Esophagus (tissue), 2 donors: ENCODE measurements around the gene NAXD. TPM values are rescaled to one million over a fixed set of nuclear protein-coding genes. Genes with fewer than 3 reads are reported as not detected.

Experiments
- H3K27ac ChIP-seq, 2 donors: one replicate each; pipeline ENCODE4 v1.5.1; 2013; ENCODE audit warnings: low read depth in 2 of 2, mild to moderate bottlenecking in 2 of 2, inconsistent platforms in 1 of 2, low read length in 1 of 2, moderate library complexity in 1 of 2
- H3K27me3 ChIP-seq, 2 donors: one replicate each; pipeline ENCODE4 v1.6.1; 2013; ENCODE audit warnings: low read length in 2 of 2, control low read depth in 1 of 2, mild to moderate bottlenecking in 1 of 2; ENCODE audit not compliant: insufficient read depth in 2 of 2, control insufficient read depth in 1 of 2
- H3K36me3 ChIP-seq, 2 donors: one replicate each; pipeline ENCODE4 v1.6.1; 2013; ENCODE audit warnings: low read length in 1 of 2; ENCODE audit not compliant: control insufficient read depth in 2 of 2, insufficient read depth in 2 of 2
- H3K4me1 ChIP-seq, 2 donors: one replicate each; pipeline ENCODE4 v1.6.1; 2013; ENCODE audit warnings: low read length in 1 of 2; ENCODE audit not compliant: control insufficient read depth in 2 of 2, insufficient read depth in 2 of 2
- H3K4me3 ChIP-seq, 2 donors: one replicate each; pipeline ENCODE4 v1.5.1; 2013; ENCODE audit warnings: low read length in 2 of 2, mild to moderate bottlenecking in 2 of 2, low read depth in 1 of 2, moderate library complexity in 1 of 2
- H3K9me3 ChIP-seq, 2 donors: one replicate each; pipeline ENCODE4 v1.6.1; 2013; ENCODE audit warnings: mild to moderate bottlenecking in 2 of 2, low read depth in 1 of 2, low read length in 1 of 2, moderate library complexity in 1 of 2; ENCODE audit not compliant: control insufficient read depth in 2 of 2, insufficient read depth in 1 of 2
- WGBS, 2 donors: extraction: QIAGEN DNeasy Blood & Tissue Kit; methylation state at CpG; one replicate each; pipeline ENCODE4 v1.1.7; 2013; 5-methylcytosine and 5-hydroxymethylcytosine counted together
- polyA plus RNA-seq, 2 donors: library from polyadenylated mRNA; stranded (reverse); fragments of 200-250 nt; gene quantifications; one replicate each; pipeline ENCODE4 v1.2.3, GENCODE V29; 2013
- donor health status: healthy with polysubstance abuse.
- donor health status: Bipolar disorder and iron deficiency.

NAXD gene
- polyA plus RNA-seq, 2 donors: 26.3 to 28.7 TPM

- Histone ChIP-seq H3K9me3 (peaks cover 0 to 3% of the 10 kb centered on the region in 2 donors), H3K4me3 (no peak overlapping the region), H3K27ac (no peak overlapping the region), H3K27me3 (no peaks in the 10 kb centered on the region), H3K4me1 (peaks cover 2 to 9% of the 10 kb centered on the region in 2 donors), H3K36me3 (peaks cover 20 to 56% of the 10 kb centered on the region in 2 donors)
- WGBS, 2 donors: 94 to 96% methylated on average over 19 of the region's 19 CpGs
Observed at GRCh38 chr13:110634558-110634957, 19.2 kb downstream of the NAXD start.

- Histone ChIP-seq H3K27me3 (no peaks in the 10 kb centered on the region), H3K36me3 (peaks cover 20 to 62% of the 10 kb centered on the region in 2 donors), H3K4me1 (peaks cover 2 to 9% of the 10 kb centered on the region in 2 donors), H3K27ac (no peak overlapping the region), H3K9me3 (peaks cover 0 to 3% of the 10 kb centered on the region in 2 donors), H3K4me3 (no peak overlapping the region)
- WGBS, 2 donors: 88 to 89% methylated on average over 19 of the region's 19 CpGs
Observed at GRCh38 chr13:110635405-110636002, 20.2 kb downstream of the NAXD start.

GRCh38 chr13:110636053-110636475, 20.7 kb downstream of the NAXD start:
- Histone ChIP-seq H3K27me3 (no peaks in the 10 kb centered on the region), H3K4me3 (no peak overlapping the region), H3K9me3 (peaks cover 0 to 3% of the 10 kb centered on the region in 2 donors), H3K36me3 (peaks cover 21 to 63% of the 10 kb centered on the region in 2 donors), H3K4me1 (peaks cover 2 to 9% of the 10 kb centered on the region in 2 donors), H3K27ac (no peak overlapping the region)
- 82 to 90% methylated on average over 16 of the region's 16 CpGs for WGBS, 2 donors

- Histone ChIP-seq H3K27me3 (no peaks in the 10 kb centered on the region), H3K36me3 (peaks cover 28 to 69% of the 10 kb centered on the region in 2 donors), H3K4me1 (peaks cover 0 to 9% of the 10 kb centered on the region in 2 donors), H3K9me3 (peaks cover 0 to 3% of the 10 kb centered on the region in 2 donors), H3K27ac (no peak overlapping the region), H3K4me3 (no peak overlapping the region)
- 69 to 73% methylated on average over 14 of the region's 14 CpGs for WGBS, 2 donors
Observed at GRCh38 chr13:110636701-110637201, 21.4 kb downstream of the NAXD start.

GRCh38 chr13:110637275-110637674, 21.9 kb downstream of the NAXD start:
- Histone ChIP-seq H3K36me3 (peaks cover 28 to 70% of the 10 kb centered on the region in 2 donors), H3K27ac (no peak overlapping the region)
- 89 to 90% methylated on average over 6 of the region's 6 CpGs for WGBS, 2 donors

GRCh38 chr13:110637747-110638146, 22.4 kb downstream of the NAXD start:
- no peak overlapping the region for H3K27ac ChIP-seq
- no peak overlapping the region for H3K4me3 ChIP-seq
- H3K4me1 ChIP-seq: peaks cover 0 to 9% of the 10 kb centered on the region in 2 donors
- H3K36me3 ChIP-seq: peaks cover 28 to 74% of the 10 kb centered on the region in 2 donors
- peaks cover 0 to 3% of the 10 kb centered on the region in 2 donors for H3K9me3 ChIP-seq
- WGBS, 2 donors: 73 to 77% methylated on average over 6 of the region's 6 CpGs
- no peaks in the 10 kb centered on the region for H3K27me3 ChIP-seq

More at GRCh38 chr13:110637275-110637674, 21.9 kb downstream of the NAXD start:
- Histone ChIP-seq H3K4me1 (peaks cover 0 to 9% of the 10 kb centered on the region in 2 donors), H3K9me3 (peaks cover 0 to 3% of the 10 kb centered on the region in 2 donors), H3K4me3 (no peak overlapping the region), H3K27me3 (no peaks in the 10 kb centered on the region)

GRCh38 chr13:110638257-110638656, 22.9 kb downstream of the NAXD start:
- Histone ChIP-seq H3K36me3 (peaks cover 28 to 75% of the 10 kb centered on the region in 2 donors), H3K27ac (no peak overlapping the region), H3K4me3 (no peak overlapping the region), H3K9me3 (peaks cover 0 to 3% of the 10 kb centered on the region in 2 donors), H3K4me1 (peaks cover 0 to 9% of the 10 kb centered on the region in 2 donors), H3K27me3 (no peaks in the 10 kb centered on the region)
- WGBS, 2 donors: 89 to 90% methylated on average over 23 of the region's 23 CpGs

- peaks cover 28 to 78% of the 10 kb centered on the region in 2 donors for H3K36me3 ChIP-seq
- H3K27ac ChIP-seq: no peak overlapping the region
- peaks cover 0 to 3% of the 10 kb centered on the region in 2 donors for H3K9me3 ChIP-seq
- WGBS, 2 donors: 90 to 91% methylated on average over 39 of the region's 39 CpGs
- H3K27me3 ChIP-seq: no peaks in the 10 kb centered on the region
- no peak overlapping the region for H3K4me3 ChIP-seq
- peaks cover 0 to 9% of the 10 kb centered on the region in 2 donors for H3K4me1 ChIP-seq
Observed at GRCh38 chr13:110638814-110639806, 23.8 kb downstream of the NAXD start.

GRCh38 chr13:110639935-110640334, 24.6 kb downstream of the NAXD start:
- Histone ChIP-seq H3K4me3 (no peak overlapping the region), H3K27me3 (no peaks in the 10 kb centered on the region), H3K36me3 (peaks cover 28 to 72% of the 10 kb centered on the region in 2 donors), H3K9me3 (peaks cover 0 to 3% of the 10 kb centered on the region in 2 donors), H3K27ac (no peak overlapping the region), H3K4me1 (peaks cover 0 to 9% of the 10 kb centered on the region in 2 donors)
- WGBS, 2 donors: 82 to 83% methylated on average over 5 of the region's 5 CpGs
